GM12878 (cell line): ENCODE measurements around the gene TOMM40L. TPM values are rescaled to one million over a fixed set of nuclear protein-coding genes. Genes with fewer than 3 reads are reported as not detected.

Source experiments
- CBX3 ChIP-seq: fragments of 200-600 bp; sonication (generic); IDR thresholded peaks from 2 replicates; pipeline ENCODE4 v1.6.1; 2016; ENCODE audit warnings: low read depth, borderline replicate concordance
- CHD4 ChIP-seq: fragments of 200-600 bp; sonication (generic); IDR thresholded peaks from 2 replicates; pipeline ENCODE4 v1.6.1; 2016; ENCODE audit warnings: mild to moderate bottlenecking
- EP300 ChIP-seq, 2 experiments: fragments of 150-350 bp in 1 of 2; IDR thresholded peaks; 2 replicates each; pipeline ENCODE4 v1.6.1; 2011 to 2012; ENCODE audit warnings: low read depth in 2 of 2, low read length in 2 of 2, borderline replicate concordance in 1 of 2, improper control_type of control experiment in 1 of 2, inconsistent platforms in 1 of 2; ENCODE audit not compliant: control insufficient read depth in 1 of 2
- ESRRA ChIP-seq: IDR thresholded peaks from 2 replicates; pipeline ENCODE4 v1.6.1; 2012; ENCODE audit warnings: mild to moderate bottlenecking, low read length, improper control_type of control experiment
- HDAC6 ChIP-seq: fragments of 200-600 bp; sonication (generic); IDR thresholded peaks from one replicate; pipeline ENCODE4 v1.8.0; 2017; ENCODE audit warnings: antibody characterized with exemption; ENCODE audit not compliant: unreplicated experiment
- JUNB ChIP-seq: IDR thresholded peaks from 2 replicates; pipeline ENCODE4 v1.6.1; 2016; ENCODE audit warnings: antibody characterized with exemption, mild to moderate bottlenecking
- JUND ChIP-seq: IDR thresholded peaks from 2 replicates; pipeline ENCODE4 v1.6.1; 2012; ENCODE audit warnings: low read depth, mild to moderate bottlenecking, low read length, improper control_type of control experiment, moderate library complexity
- MTA2 ChIP-seq: fragments of 450-650 bp; IDR thresholded peaks from 2 replicates; pipeline ENCODE4 v1.6.1; 2016; ENCODE audit warnings: low read depth, mild to moderate bottlenecking, moderate library complexity
- NBN ChIP-seq: fragments of 450-650 bp; IDR thresholded peaks from 2 replicates; pipeline ENCODE4 v1.6.1; 2016
- NR2C1 ChIP-seq: fragments of 450-650 bp; IDR thresholded peaks from 2 replicates; pipeline ENCODE4 v1.6.1; 2017; ENCODE audit warnings: antibody characterized with exemption, mild to moderate bottlenecking, moderate library complexity
- NR2F1 ChIP-seq: fragments of 450-650 bp; conservative IDR thresholded peaks from 2 replicates; pipeline ENCODE4 v1.6.1; 2017; ENCODE audit warnings: mild to moderate bottlenecking
- POLR2AphosphoS5 ChIP-seq: IDR thresholded peaks from 2 replicates; pipeline ENCODE4 v1.6.1; 2011; ENCODE audit warnings: mild to moderate bottlenecking, low read length, inconsistent platforms
- RB1 ChIP-seq: fragments of 450-650 bp; formaldehyde crosslinking; IDR thresholded peaks from 2 replicates; pipeline ENCODE4 v1.6.1; 2017; ENCODE audit warnings: mild to moderate bottlenecking, borderline replicate concordance
- RUNX3 ChIP-seq: IDR thresholded peaks from 2 replicates; pipeline ENCODE4 v1.6.1; 2012; ENCODE audit warnings: low read length, inconsistent platforms
- SRF ChIP-seq, 2 experiments: IDR thresholded peaks; 2 replicates each; pipeline ENCODE4 v1.6.1; 2011; ENCODE audit warnings: low read depth in 2 of 2, low read length in 2 of 2, mild to moderate bottlenecking in 1 of 2, moderate library complexity in 1 of 2
- STAT1 ChIP-seq: fragments of 450-650 bp; conservative IDR thresholded peaks from 2 replicates; pipeline ENCODE4 v1.6.1; 2014; ENCODE audit warnings: antibody characterized with exemption, mild to moderate bottlenecking
- SUPT20H ChIP-seq: IDR thresholded peaks from 2 replicates; pipeline ENCODE4 v1.6.1; 2011; ENCODE audit warnings: low read depth, mild to moderate bottlenecking, low read length, moderate library complexity, borderline replicate concordance; ENCODE audit not compliant: control insufficient read depth
- TCF12 ChIP-seq: IDR thresholded peaks from 2 replicates; pipeline ENCODE4 v1.6.1; 2011; ENCODE audit warnings: low read depth, mild to moderate bottlenecking, low read length
- TCF3 ChIP-seq: IDR thresholded peaks from 2 replicates; pipeline ENCODE4 v1.6.1; 2012; ENCODE audit warnings: low read depth, mild to moderate bottlenecking, low read length, borderline replicate concordance; ENCODE audit not compliant: insufficient read depth
- TCF7 ChIP-seq: IDR thresholded peaks from 2 replicates; pipeline ENCODE4 v1.6.1; 2014; ENCODE audit warnings: antibody characterized with exemption, borderline replicate concordance
- polyA plus RNA-seq, 11 experiments: library from polyadenylated mRNA; depleted of rRNA in 4 of 11; unstranded in 6 of 11; stranded (reverse) in 5 of 11; fragments of >200 nt; fragmentation: Nextera tagmentation in 4 of 11; fragmentation: Illumina TruSeq in 1 of 11; extraction: Ambion mirVana in 4 of 11; extraction: Trizol in 1 of 11; gene quantifications; 1 replicate in 1 of 11; 2 replicates in 10 of 11; pipeline versions ENCODE4 v1.2.1 to v1.2.3, GENCODE V29; 2011 to 2016; ENCODE audit warnings: inconsistent platforms in 2 of 11, missing spikeins in 2 of 11, low read depth in 1 of 11
- total RNA-seq, 4 experiments: library from RNA; depleted of rRNA in 3 of 4; stranded (reverse); fragments of >200 nt in 3 of 4; fragmentation: Illumina TruSeq in 1 of 4; extraction: Trizol in 1 of 4; gene quantifications; 2 replicates each; pipeline versions ENCODE4 v1.2.1 to v1.2.3, GENCODE V29; 2013 to 2021
- TF ChIP-seq, protein P1 (sequence below): IDR thresholded peaks from 2 replicates; pipeline ENCODE4 v1.6.1; 2012; ENCODE audit warnings: low read depth, low read length, improper control_type of control experiment
- TF ChIP-seq, protein P2 (sequence below), 3 experiments: IDR thresholded peaks in 2 of 3; conservative IDR thresholded peaks in 1 of 3; 2 replicates each; pipeline ENCODE4 v1.5.1; 2011; ENCODE audit warnings: low read depth in 3 of 3, low read length in 3 of 3, mild to moderate bottlenecking in 3 of 3, control low read depth in 2 of 3, moderate library complexity in 2 of 3, inconsistent platforms in 1 of 3, mixed read lengths in 1 of 3; ENCODE audit not compliant: control insufficient read depth in 2 of 3, insufficient read depth in 1 of 3; ENCODE audit errors: extremely low read depth in 1 of 3
- TF ChIP-seq, protein P3 (sequence below): fragments of 450-650 bp; IDR thresholded peaks from 2 replicates; pipeline ENCODE4 v1.6.1; 2018; ENCODE audit warnings: mild to moderate bottlenecking, low read depth, moderate library complexity; ENCODE audit not compliant: partially characterized antibody
- TF ChIP-seq, protein P4 (sequence below): fragments of 450-650 bp; IDR thresholded peaks from 2 replicates; pipeline ENCODE4 v1.6.1; 2017; ENCODE audit warnings: mild to moderate bottlenecking, moderate library complexity

TOMM40L gene
- total and polyA plus RNA-seq, 10 of the 15 experiments (the other 5 are each of a cell fraction or from before 2014, with no cell fraction given) = 5.9 to 21.6 (median 15.7) TPM

- TF ChIP-seq TCF7 = no peak
- TF ChIP-seq, protein P1, sequence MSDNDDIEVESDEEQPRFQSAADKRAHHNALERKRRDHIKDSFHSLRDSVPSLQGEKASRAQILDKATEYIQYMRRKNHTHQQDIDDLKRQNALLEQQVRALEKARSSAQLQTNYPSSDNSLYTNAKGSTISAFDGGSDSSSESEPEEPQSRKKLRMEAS = no peak
- TF ChIP-seq STAT1 = no peak
- TF ChIP-seq JUNB = no peak
- TF ChIP-seq CBX3 = no peak
- TF ChIP-seq, protein P2, sequence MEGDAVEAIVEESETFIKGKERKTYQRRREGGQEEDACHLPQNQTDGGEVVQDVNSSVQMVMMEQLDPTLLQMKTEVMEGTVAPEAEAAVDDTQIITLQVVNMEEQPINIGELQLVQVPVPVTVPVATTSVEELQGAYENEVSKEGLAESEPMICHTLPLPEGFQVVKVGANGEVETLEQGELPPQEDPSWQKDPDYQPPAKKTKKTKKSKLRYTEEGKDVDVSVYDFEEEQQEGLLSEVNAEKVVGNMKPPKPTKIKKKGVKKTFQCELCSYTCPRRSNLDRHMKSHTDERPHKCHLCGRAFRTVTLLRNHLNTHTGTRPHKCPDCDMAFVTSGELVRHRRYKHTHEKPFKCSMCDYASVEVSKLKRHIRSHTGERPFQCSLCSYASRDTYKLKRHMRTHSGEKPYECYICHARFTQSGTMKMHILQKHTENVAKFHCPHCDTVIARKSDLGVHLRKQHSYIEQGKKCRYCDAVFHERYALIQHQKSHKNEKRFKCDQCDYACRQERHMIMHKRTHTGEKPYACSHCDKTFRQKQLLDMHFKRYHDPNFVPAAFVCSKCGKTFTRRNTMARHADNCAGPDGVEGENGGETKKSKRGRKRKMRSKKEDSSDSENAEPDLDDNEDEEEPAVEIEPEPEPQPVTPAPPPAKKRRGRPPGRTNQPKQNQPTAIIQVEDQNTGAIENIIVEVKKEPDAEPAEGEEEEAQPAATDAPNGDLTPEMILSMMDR (IDR thresholded peaks at IDR 0.05 in 2 of 3, conservative IDR thresholded peaks at IDR 0.05 in 1 of 3; ENCODE audit: control insufficient read depth in 2 of 3, extremely low read depth in 1 of 3, insufficient read depth in 1 of 3, low read depth in 3 of 3, low read length in 3 of 3) = no peak
- no peak for TF ChIP-seq POLR2AphosphoS5
- TF ChIP-seq NR2C1 = no peak
- TF ChIP-seq SRF (IDR thresholded peaks at IDR 0.05; ENCODE audit: low read depth in 2 of 2, low read length in 2 of 2) = no peak
- TF ChIP-seq, protein P3, sequence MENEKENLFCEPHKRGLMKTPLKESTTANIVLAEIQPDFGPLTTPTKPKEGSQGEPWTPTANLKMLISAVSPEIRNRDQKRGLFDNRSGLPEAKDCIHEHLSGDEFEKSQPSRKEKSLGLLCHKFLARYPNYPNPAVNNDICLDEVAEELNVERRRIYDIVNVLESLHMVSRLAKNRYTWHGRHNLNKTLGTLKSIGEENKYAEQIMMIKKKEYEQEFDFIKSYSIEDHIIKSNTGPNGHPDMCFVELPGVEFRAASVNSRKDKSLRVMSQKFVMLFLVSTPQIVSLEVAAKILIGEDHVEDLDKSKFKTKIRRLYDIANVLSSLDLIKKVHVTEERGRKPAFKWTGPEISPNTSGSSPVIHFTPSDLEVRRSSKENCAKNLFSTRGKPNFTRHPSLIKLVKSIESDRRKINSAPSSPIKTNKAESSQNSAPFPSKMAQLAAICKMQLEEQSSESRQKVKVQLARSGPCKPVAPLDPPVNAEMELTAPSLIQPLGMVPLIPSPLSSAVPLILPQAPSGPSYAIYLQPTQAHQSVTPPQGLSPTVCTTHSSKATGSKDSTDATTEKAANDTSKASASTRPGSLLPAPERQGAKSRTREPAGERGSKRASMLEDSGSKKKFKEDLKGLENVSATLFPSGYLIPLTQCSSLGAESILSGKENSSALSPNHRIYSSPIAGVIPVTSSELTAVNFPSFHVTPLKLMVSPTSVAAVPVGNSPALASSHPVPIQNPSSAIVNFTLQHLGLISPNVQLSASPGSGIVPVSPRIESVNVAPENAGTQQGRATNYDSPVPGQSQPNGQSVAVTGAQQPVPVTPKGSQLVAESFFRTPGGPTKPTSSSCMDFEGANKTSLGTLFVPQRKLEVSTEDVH = no peak
- TF ChIP-seq RB1 = no peak
- peak; percentile 54 for TF ChIP-seq MTA2
- TF ChIP-seq EP300 (IDR thresholded peaks at IDR 0.05; ENCODE audit: borderline replicate concordance in 1 of 2, control insufficient read depth in 1 of 2, low read depth in 2 of 2, low read length in 2 of 2) = 0 out of 4 replicates have a peak, but pooled peaks of 1 of the 2 experiments have one; percentile 36
- TF ChIP-seq RUNX3 = peak; percentile 27; the same call in 1 of the 2 replicates
- TF ChIP-seq NBN = 0 out of 2 replicates have a peak, but pooled peaks have one; percentile 42
- no peak for TF ChIP-seq SUPT20H
- TF ChIP-seq JUND = no peak
- TF ChIP-seq ESRRA = no peak
- TF ChIP-seq TCF3 = no peak
- TF ChIP-seq, protein P4, sequence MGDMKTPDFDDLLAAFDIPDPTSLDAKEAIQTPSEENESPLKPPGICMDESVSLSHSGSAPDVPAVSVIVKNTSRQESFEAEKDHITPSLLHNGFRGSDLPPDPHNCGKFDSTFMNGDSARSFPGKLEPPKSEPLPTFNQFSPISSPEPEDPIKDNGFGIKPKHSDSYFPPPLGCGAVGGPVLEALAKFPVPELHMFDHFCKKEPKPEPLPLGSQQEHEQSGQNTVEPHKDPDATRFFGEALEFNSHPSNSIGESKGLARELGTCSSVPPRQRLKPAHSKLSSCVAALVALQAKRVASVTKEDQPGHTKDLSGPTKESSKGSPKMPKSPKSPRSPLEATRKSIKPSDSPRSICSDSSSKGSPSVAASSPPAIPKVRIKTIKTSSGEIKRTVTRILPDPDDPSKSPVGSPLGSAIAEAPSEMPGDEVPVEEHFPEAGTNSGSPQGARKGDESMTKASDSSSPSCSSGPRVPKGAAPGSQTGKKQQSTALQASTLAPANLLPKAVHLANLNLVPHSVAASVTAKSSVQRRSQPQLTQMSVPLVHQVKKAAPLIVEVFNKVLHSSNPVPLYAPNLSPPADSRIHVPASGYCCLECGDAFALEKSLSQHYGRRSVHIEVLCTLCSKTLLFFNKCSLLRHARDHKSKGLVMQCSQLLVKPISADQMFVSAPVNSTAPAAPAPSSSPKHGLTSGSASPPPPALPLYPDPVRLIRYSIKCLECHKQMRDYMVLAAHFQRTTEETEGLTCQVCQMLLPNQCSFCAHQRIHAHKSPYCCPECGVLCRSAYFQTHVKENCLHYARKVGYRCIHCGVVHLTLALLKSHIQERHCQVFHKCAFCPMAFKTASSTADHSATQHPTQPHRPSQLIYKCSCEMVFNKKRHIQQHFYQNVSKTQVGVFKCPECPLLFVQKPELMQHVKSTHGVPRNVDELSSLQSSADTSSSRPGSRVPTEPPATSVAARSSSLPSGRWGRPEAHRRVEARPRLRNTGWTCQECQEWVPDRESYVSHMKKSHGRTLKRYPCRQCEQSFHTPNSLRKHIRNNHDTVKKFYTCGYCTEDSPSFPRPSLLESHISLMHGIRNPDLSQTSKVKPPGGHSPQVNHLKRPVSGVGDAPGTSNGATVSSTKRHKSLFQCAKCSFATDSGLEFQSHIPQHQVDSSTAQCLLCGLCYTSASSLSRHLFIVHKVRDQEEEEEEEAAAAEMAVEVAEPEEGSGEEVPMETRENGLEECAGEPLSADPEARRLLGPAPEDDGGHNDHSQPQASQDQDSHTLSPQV = no peak
- TF ChIP-seq NR2F1 = no peak
- TF ChIP-seq TCF12 = no peak
- TF ChIP-seq HDAC6 = no peak
- TF ChIP-seq CHD4 = no peak
Measured at GRCh38 chr1:161195171-161195570, 30.7 kb upstream of the TOMM40L start (continued).
